Kidney (tissue), 14 donors: ENCODE data around the gene HOXA7. TPM values are rescaled to one million over a fixed set of nuclear protein-coding genes. Genes with fewer than 3 reads are reported as not detected.

Experiments used
- DNase-seq, 5 donors: peaks; one replicate each; pipeline ENCODE4 v3.0.0-alpha.2; 2013 to 2020
- FAIRE-seq: peaks from 2 replicates; lab custom pipeline; 2012; peaks lifted over from hg19 to GRCh38; lab: Jason Lieb, UNC
- H3K27ac ChIP-seq, 2 donors: one replicate each; pipeline ENCODE4 v1.7.0; 2013; ENCODE audit warnings: low read depth in 2 of 2, low read length in 2 of 2, inconsistent platforms in 1 of 2
- H3K27me3 ChIP-seq: one replicate; pipeline ENCODE4 v1.7.1; 2013; ENCODE audit warnings: low read length, inconsistent platforms; ENCODE audit not compliant: control insufficient read depth, insufficient read depth
- H3K36me3 ChIP-seq, 3 donors: one replicate each; pipeline versions ENCODE4 v1.7.0 to v1.7.1; 2013; ENCODE audit warnings: low read length in 3 of 3, control low read depth in 1 of 3, inconsistent platforms in 1 of 3; ENCODE audit not compliant: insufficient read depth in 3 of 3, control insufficient read depth in 2 of 3
- H3K4me1 ChIP-seq, 3 donors: one replicate each; pipeline versions ENCODE4 v1.7.0 to v1.7.1; 2013; ENCODE audit warnings: low read length in 3 of 3, inconsistent platforms in 1 of 3, low read depth in 1 of 3; ENCODE audit not compliant: control insufficient read depth in 2 of 3, insufficient read depth in 2 of 3
- H3K4me3 ChIP-seq, 3 donors: one replicate each; pipeline versions ENCODE4 v1.7.0 to v1.8.1; 2013; ENCODE audit warnings: low read length in 3 of 3, control low read depth in 1 of 3, inconsistent platforms in 1 of 3
- H3K9ac ChIP-seq, 3 donors: one replicate each; pipeline versions ENCODE4 v1.7.0 to v1.7.1; 2013; ENCODE audit warnings: low read length in 3 of 3, control low read depth in 1 of 3, inconsistent platforms in 1 of 3
- H3K9me3 ChIP-seq, 3 donors: one replicate each; pipeline versions ENCODE4 v1.7.0 to v1.7.1; 2013; ENCODE audit warnings: low read length in 3 of 3, control low read depth in 1 of 3, inconsistent platforms in 1 of 3; ENCODE audit not compliant: control insufficient read depth in 2 of 3, insufficient read depth in 1 of 3
- intact Hi-C: fragments of 100-400 bp; cut with DNase I; formaldehyde crosslinking; loops from one replicate; pipeline ENCODE4 v1.11.1; 2022
- polyA plus RNA-seq: library from polyadenylated mRNA; stranded (reverse); fragments of 350-450 nt; fragmentation: Illumina TruSeq; extraction: RNeasy Lipid Tissue Mini Kit (QIAGEN cat#74804); gene quantifications from one replicate; pipeline ENCODE4 v1.2.3, GENCODE V29; 2014; ENCODE audit warnings: low read depth, low replicate concordance; ENCODE audit not compliant: insufficient read depth
- total RNA-seq: library from RNA; stranded (reverse); fragmentation: NEBNext Ultra II Directional; extraction: Animal tissue kit (Norgen Biotek cat#: 25700); gene quantifications from one replicate; pipeline ENCODE4 v1.2.1, GENCODE V29; 2021
- TF ChIP-seq, protein P1 (sequence below): IDR thresholded peaks from 3 replicates; pipeline ENCODE4 v1.5.1; 2012; ENCODE audit warnings: mild to moderate bottlenecking, moderate library complexity, borderline replicate concordance; ENCODE audit not compliant: insufficient read depth; ENCODE audit errors: extremely low read depth
- donor health status: control.
- donor health status: control.
- donor health status: control.
- donor health status: control.
- donor health status: control.
- donor health status: DM: yes; HTN: yes; CAD: no.
- donor health status: Normal renal cell carcinoma (clear cell type).

The HOXA7 gene
- total and polyA plus RNA-seq, 2 donors from 2014 or later, result 23.8 to 31.3 TPM

DNA sequence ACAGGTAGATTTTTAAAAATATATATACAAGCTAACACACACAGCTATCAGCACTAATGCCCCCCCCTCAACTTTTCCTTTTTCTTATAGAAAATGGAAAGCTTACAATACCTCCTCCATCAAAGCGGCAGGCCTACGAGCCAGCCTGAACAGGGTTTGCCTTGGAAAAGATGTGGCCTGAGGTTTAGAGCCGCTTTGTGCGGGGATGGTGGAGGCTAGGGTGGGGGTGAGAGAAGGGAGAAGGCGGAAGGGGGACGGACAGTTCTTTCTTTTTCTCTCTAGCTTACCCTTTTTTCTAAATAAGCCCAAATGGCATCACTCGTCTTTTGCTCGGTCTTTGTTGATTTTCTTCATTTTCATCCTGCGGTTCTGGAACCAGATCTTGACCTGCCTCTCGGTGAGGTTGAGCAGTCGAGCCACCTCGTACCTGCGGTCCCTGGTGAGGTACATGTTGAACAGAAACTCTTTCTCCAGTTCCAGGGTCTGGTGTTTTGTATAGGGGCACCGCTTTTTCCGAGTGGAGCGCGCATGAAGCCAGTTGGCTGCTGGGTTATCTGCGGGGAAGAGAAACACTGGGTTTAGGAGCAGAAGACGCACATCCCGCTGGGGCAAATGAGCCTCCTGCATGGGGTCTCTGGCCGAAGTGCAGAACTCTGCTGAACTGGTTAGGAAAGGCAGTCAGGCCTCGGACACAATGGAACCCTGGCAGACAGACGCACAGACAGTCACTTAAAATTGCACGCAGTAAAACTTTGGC lies 7.0 kb upstream of the HOXA7 start:
- Histone ChIP-seq H3K9me3 (no peaks in the 10 kb centered on the region), H3K4me3 (peak overlapping the region; percentile 86 to 97 (median 91)), H3K27ac (peak overlapping the region; percentile 94 to 96), H3K4me1 (peaks cover 0 to 4% (median 0%) of the 10 kb centered on the region in 3 donors), H3K36me3 (peaks cover 0 to 9% (median 5%) of the 10 kb centered on the region in 3 donors), H3K27me3 (no peaks in the 10 kb centered on the region), H3K9ac (peak overlapping the region; percentile 87 to 95 (median 94))
- intact Hi-C loops, result no loop called here
- FAIRE-seq, result no peak
- TF ChIP-seq, protein P1, sequence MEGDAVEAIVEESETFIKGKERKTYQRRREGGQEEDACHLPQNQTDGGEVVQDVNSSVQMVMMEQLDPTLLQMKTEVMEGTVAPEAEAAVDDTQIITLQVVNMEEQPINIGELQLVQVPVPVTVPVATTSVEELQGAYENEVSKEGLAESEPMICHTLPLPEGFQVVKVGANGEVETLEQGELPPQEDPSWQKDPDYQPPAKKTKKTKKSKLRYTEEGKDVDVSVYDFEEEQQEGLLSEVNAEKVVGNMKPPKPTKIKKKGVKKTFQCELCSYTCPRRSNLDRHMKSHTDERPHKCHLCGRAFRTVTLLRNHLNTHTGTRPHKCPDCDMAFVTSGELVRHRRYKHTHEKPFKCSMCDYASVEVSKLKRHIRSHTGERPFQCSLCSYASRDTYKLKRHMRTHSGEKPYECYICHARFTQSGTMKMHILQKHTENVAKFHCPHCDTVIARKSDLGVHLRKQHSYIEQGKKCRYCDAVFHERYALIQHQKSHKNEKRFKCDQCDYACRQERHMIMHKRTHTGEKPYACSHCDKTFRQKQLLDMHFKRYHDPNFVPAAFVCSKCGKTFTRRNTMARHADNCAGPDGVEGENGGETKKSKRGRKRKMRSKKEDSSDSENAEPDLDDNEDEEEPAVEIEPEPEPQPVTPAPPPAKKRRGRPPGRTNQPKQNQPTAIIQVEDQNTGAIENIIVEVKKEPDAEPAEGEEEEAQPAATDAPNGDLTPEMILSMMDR, result no peak
- DNase-seq, result peak in 1 of 5 donors; percentile 53

DNA sequence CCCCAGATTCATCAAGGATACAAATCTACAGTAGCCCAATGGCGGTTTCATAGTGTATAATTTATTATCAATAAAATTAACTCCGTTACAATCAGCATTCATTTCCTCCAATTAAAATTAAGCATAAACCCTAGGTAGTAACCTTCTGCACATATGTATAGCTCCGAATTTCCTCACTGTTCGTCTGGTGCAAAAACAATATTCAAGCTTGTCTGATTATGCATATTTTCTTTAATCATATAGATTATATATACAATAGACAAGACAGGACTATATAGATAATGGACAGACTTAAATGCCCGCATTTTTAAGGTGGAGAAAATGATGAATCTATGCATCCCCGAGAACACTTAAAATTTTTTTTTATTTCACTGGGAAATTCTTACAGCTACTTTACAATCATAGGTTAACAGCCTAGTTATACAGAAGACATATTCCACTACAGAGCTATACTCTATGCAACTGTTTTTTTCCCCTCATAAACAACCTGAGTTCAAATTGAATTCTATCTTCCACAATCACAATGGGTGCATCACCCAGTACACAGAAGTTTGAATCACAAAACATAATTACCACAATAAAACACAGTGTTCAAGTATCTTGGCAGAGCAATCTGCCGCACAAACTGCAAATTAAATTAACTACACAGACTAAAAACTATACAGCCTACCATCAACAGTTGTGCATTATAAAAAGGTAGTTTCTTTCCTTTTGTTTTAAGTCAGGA lies 6.2 kb upstream of the HOXA7 start:
- TF ChIP-seq, protein P1, result no peak
- no peaks in the 10 kb centered on the region for H3K27me3 ChIP-seq
- intact Hi-C loops, result no loop called here

GRCh38 chr7:27161721-27162560 lies 5.5 kb upstream of the HOXA7 start:
- Histone ChIP-seq H3K27me3 (no peaks in the 10 kb centered on the region), H3K36me3 (peaks cover 0 to 9% (median 5%) of the 10 kb centered on the region in 3 donors), H3K4me1 (peaks cover 0 to 6% (median 4%) of the 10 kb centered on the region in 3 donors), H3K27ac (peak overlapping the region; percentile 29 to 76), H3K9ac (peak overlapping the region; percentile 48 to 95 (median 94)), H3K4me3 (peak overlapping the region; percentile 86 to 97 (median 91)), H3K9me3 (no peaks in the 10 kb centered on the region)
- TF ChIP-seq, protein P1, result no peak
- FAIRE-seq (no peak), DNase-seq (peak in 1 of 5 donors; percentile 75)
- intact Hi-C loops, result no loop called here

More for the DNA sequence above, 6.2 kb upstream of the HOXA7 start:
- Histone ChIP-seq H3K9me3 (no peaks in the 10 kb centered on the region), H3K36me3 (peaks cover 0 to 9% (median 5%) of the 10 kb centered on the region in 3 donors), H3K4me3 (peak overlapping the region; percentile 86 to 97 (median 91)), H3K4me1 (peaks cover 0 to 4% (median 0%) of the 10 kb centered on the region in 3 donors), H3K9ac (peak overlapping the region; percentile 77 to 95 (median 94)), H3K27ac (peak overlapping the region; percentile 94 to 96)
- no peak for DNase-seq
- FAIRE-seq, result no peak
